Measurements from ENCODE around the gene SMIM5. TPM values are rescaled to one million over a fixed set of nuclear protein-coding genes. Genes with fewer than 3 reads are reported as not detected.

The SMIM5 gene
- 0.07 TPM in 1 of 2 replicates, not detected in the other for total RNA-seq

GRCh38 chr17:75632863-75633485, at the start of gene SMIM5:
Gene SMIM5, plus strand, starts transcription at chr17:75633434. Its CDS starts 6,768 bp downstream, at chr17:75640202.

DNA sequence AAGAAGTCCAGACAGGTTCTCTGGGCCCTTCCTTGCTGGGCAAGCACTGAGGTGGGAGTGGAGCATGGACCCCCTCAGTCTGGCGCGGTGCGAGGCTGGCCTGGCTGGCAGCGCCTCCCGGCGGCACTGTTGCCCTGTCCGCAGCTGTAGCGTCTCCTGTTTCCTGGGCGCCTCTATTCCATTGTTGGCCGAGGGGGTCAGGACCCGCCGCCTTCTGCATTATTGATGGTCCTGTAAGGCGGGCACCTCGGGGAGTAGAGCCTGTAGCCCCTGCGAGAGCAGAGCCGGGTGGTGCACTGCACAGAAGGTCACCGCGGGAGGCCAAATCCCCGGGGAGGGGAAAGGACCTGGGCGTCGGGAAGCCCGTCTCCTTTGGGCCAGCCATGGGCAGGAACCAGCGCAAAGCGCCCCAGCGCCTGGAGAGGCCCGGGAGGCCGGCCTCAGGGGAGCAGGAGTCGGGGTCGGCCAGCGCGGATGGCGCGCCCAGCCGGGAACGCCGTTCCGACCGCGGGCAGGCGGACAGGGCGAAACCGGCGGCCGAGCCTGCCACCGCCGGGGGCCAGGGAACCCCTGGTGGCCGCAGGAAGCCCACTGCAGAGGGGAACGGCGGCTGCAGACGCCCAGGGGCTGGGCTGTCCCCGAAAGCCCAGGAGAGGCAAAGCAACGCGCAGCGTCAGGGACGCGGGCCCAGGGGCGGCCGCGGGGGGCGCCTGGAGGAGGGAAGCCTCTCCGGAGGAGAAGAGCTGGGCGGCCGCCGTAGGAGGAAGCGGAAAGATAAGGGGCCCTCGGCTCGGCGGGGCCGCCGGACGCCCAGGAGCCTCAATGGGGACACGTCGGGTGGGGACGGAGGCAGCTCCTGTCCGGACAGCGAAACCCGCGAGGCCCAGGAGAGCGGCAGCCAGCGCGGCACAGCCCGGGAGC, 45.3 kb upstream of the SMIM5 start, which contains the start of gene MYO15B:
MYO15B (plus strand) TSS at position 126 of the 921 bp plus-strand sequence; CDS start at position 384, 258 bp downstream.

GRCh38 chr17:75666959-75667790, 33.9 kb downstream of the SMIM5 start, which contains the start of the genes RECQL5 and SAP30BP:
Gene RECQL5, minus strand, starts transcription at chr17:75667154. Its CDS starts 597 bp downstream, at chr17:75666557.
Gene SAP30BP, plus strand, starts transcription at chr17:75667338. Its CDS starts 35 bp downstream, at chr17:75667373.

Other genes with a start within 250 kb of the SMIM5 start
- gene GRB2, start 227.8 kb upstream of the SMIM5 start, total RNA-seq, result 88.2 and 88.3 TPM in 2 replicates
- gene TMEM94, start 176.8 kb upstream of the SMIM5 start, total RNA-seq, result 39.3 and 46.5 TPM in 2 replicates
- gene CASKIN2, start 117.9 kb upstream of the SMIM5 start, total RNA-seq, result 8.0 and 13.9 TPM in 2 replicates
- gene TSEN54, start 116.9 kb upstream of the SMIM5 start, total RNA-seq, result 5.5 and 12.9 TPM in 2 replicates
- gene LLGL2, start 107.7 kb upstream of the SMIM5 start, total RNA-seq, result 0.26 and 0.46 TPM in 2 replicates
- 4.2 and 5.7 TPM in 2 replicates for gene MYO15B, start 45.6 kb upstream of the SMIM5 start, total RNA-seq
- 16.7 and 24.2 TPM in 2 replicates for gene RECQL5, start 33.7 kb downstream of the SMIM5 start, total RNA-seq
- 36.0 and 42.2 TPM in 2 replicates for gene SAP30BP, start 33.9 kb downstream of the SMIM5 start, total RNA-seq
- gene ITGB4, start 88.0 kb downstream of the SMIM5 start, total RNA-seq, result 0.13 and 0.69 TPM in 2 replicates
- gene GALK1, start 131.8 kb downstream of the SMIM5 start, total RNA-seq, result 34.0 and 49.6 TPM in 2 replicates
- gene UNK, start 151.4 kb downstream of the SMIM5 start, total RNA-seq, result 18.5 and 19.3 TPM in 2 replicates
- gene UNC13D, start 211.0 kb downstream of the SMIM5 start, total RNA-seq, result 1.8 and 3.0 TPM in 2 replicates
- gene WBP2, start 221.9 kb downstream of the SMIM5 start, total RNA-seq, result 45.3 and 64.9 TPM in 2 replicates
- 13.1 and 17.7 TPM in 2 replicates for gene TRIM47, start 245.1 kb downstream of the SMIM5 start, total RNA-seq